ENCODE results near the gene LHFPL6.

The LHFPL6 gene

GRCh38 chr13:39297023-39297422 is 306.0 kb downstream of the LHFPL6 start:
- no peak for DNase-seq

DNA sequence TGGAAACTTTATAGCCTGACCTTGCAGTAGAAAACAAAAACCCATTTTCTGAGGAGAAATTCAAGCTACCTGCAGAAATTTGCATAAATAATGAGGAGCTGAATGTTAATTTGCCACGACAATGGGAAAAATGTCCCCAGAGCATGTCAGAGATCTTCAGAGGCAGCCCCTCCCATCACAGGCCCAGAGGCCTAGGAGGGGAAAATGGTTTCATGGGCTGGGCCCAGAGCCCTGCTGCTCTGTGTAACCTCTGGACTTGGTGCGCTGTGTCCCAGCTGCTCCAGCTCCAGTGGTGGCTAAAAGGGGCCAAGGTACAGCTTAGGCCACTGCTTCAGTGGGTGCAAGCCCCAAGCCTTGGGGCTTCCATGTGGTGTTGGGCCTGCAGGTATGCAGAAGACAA is 306.8 kb downstream of the LHFPL6 start:
- no peak for DNase-seq
